ENCODE measurements around the gene CERS6.
A peak's percentile ranks its signal among the peaks of the same experiment; 100 is the strongest.
"Not testable (repeated sequence)": the region's sequence is repeated elsewhere in the genome, so short reads cannot be mapped to it uniquely, and the experiment has no call there.

Gene CERS6

DNA sequence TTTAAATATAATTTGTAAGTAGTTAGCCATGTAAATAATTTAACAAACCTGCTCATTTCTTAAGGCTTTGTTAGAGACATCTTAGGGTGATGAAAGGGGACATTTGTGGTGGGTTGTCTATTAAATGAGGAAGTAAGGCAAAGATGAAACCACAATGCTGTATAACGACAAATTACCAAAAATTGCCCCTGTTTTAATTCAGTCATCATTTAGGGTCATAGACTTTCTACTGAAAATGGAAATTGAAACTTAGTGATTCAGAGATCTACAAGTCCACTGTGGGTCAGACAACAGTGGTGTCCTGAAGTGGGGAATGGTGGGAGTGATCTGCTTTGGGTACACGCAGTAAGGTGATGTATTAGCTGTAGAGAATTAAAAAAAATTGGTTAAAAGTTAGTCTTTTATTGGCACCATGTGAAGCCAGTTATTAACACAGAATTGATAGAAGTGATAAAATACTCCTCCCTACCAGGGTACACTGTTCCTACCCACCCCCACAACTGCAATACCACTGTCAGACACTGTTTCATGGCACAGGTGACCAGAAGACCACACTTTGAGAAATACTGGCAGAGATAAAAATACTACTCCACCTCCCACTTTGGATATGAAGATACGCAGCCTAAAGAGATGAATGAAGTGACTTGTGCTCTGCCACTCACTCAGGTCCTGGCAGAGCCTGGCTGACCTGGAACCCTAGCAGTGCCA lies 13.4 kb downstream of the CERS6 start:
- DNase-seq: no peak

DNA sequence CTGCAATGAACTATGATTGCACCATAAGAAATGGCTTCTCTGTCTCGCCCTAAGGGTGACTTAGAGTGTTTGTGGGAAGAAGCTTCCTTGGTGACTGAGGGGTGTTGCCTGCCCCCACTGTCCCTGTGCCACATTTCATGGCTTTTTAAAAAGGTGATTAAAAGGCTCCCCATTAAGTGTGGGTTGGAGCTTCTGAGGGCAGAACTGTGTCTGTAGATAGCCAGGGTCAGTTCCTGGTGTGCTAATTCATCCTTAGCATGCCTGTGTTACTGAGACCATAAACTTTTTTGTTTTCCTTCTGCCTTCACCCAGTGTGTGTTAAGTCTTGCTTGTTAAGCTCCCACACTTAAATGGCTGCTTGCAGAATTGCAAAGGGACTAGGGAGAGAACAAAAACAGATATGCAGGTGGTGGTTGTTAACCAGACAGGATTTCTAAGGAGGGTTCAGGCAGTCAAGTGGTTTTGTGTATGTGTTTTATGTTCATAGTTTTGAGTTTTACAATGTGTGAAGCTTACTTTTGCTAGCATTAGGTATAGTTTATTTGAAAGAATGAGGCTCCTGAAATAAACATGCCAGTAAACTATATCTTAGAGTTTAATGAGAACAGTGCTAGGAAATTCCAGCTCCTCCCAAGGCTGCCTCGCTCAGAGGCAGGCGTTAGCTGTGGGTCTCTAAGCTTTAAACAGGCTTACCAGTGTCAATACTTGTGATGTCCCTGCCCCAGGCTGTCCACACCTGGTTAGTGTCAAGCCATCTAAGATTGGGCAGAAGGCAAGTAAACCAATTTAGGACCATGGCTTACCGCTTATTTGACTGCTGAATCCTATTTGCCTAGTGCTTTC lies 14.5 kb downstream of the CERS6 start:
- DNase-seq: no peak

GRCh38 chr2:168471163-168471475 lies 15.0 kb downstream of the CERS6 start:
- DNase-seq: no peak

GRCh38 chr2:168475636-168476035 lies 19.6 kb downstream of the CERS6 start:
- DNase-seq: no peak

DNA sequence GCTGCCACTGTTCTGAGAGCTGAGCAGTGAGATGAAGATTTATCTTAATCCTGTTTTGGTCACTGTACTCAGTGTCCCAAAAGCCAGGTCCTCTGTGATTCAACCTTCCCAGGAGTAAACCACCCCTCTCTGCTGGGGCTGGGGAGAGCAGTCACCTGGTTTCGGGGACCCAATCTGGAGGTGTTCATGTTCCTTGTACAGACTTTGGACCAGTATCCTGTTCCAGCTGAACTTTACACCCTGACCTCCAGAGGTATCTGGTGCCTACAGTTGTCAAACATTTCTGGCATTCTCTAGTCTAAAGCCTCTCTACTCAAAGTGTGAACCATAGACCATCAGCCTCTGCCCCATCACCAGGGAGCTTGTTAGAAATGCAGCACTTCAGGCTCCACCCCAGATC lies 22.1 kb downstream of the CERS6 start:
- no peak for DNase-seq

- DNase-seq: no peak
These were observed 24.3 kb downstream of the CERS6 start for GRCh38 chr2:168480356-168480755.

DNA sequence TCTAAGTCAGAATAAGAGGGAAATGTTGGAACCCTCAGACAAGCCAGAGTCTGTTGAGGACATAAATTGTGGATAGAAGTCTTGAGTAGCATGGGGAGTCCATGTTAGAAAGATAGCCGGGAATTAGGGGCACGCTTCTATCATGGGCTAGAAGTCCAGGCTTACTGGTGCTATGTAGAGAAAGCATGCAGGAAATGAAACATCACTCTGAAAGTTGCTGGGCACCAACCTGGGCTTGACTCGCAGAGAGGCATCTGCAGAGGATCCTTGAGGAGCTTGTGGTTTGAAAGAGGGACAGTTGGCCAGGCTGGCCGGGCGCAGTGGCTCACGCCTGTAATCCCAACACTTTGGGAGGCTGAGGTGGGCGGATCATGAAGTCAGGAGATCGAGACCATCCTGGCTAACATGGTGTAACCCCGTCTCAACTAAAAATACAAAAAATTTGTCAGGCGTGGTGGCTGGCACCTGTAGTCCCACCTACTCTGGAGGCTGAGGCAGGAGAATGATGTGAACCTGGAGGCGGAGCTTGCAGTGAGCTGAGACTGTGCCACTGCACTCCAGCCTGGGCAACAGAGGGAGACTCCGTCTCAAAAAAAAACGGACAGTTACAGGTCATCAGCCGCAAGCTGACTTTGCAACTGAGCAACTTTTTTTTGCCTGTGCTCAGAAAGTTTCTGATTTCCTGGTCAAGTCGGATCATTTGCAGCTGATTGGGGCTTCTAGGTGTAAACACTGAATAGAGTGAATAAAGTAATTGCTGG lies 24.9 kb downstream of the CERS6 start:
- no peak for DNase-seq

DNA sequence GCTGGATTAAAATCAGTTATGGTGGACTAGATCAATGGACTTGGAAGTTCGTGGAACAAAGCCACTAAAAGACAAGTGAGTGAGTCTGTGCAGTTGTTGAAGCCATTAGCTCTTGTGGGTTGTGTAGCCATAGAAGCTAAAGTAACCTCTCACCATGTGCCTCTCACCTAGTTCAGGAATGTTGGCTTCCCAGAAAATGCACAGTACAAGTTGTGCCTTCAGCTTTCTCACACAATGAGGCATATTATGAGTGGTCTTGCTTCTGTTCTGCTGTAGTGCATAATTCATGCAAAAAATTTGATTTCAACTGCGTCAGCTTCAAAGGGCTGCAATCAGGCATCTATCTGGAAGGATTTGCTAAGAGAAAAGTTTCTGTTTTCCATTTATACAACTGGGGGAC lies 26.2 kb downstream of the CERS6 start:
- no peak for DNase-seq

GRCh38 chr2:168482952-168483831 lies 27.1 kb downstream of the CERS6 start:
- DNase-seq: no peak

GRCh38 chr2:168486477-168486876 lies 30.4 kb downstream of the CERS6 start:
- no peak for DNase-seq

GRCh38 chr2:168490015-168490874 lies 34.2 kb downstream of the CERS6 start:
- DNase-seq: peak in 2 of 4 experiments; percentile 2 to 4

GRCh38 chr2:168490946-168491605 lies 35.0 kb downstream of the CERS6 start:
- DNase-seq: no peak

GRCh38 chr2:168491728-168492127 lies 35.7 kb downstream of the CERS6 start:
- not testable (repeated sequence) for DNase-seq

- DNase-seq: not testable (repeated sequence)
These were observed 37.1 kb downstream of the CERS6 start for GRCh38 chr2:168493219-168493618.

DNA sequence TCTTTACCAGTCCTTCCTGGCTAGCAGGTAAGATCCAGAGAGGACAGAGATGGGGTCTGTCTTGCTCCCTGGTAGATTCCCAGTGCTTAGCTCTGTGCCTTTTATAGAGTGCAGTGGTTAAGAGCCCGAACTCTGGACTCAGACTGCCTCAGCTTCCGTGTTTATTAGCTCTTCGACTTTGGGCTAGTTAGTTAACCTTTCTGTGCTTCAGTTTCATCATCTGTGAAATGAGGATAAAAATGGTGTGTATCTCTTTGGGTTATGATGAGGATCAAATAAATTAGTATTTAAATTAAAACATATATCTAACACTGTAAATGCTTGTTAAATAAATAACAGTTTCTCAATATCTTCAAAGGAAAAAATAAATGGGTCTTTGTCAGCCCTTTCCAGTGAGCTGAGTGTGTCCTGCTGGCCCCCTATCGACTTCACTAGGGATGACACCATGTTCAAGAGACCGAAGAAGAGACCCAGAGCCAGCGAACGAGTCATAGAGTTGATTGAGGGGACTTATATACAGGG lies 38.2 kb downstream of the CERS6 start:
- no peak for DNase-seq

DNA sequence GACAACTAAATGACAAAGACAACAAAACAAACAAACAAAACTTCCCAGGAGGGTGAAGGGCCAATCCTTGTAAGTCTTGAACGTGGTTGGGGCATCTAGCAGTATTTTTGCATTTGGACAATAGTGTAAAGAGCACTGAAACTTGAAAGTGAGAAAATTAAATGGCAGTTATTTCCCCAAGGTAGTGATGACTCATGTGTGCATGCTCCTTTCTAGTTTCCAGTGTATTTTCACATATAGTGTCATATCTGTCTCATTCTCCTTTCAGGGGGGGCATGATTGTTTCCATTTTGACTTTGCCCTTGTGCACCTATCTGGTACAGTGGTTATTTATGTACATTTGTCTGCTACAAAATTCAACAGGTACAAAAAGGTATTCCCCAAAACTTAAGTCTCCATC lies 39.5 kb downstream of the CERS6 start:
- no peak for DNase-seq

DNA sequence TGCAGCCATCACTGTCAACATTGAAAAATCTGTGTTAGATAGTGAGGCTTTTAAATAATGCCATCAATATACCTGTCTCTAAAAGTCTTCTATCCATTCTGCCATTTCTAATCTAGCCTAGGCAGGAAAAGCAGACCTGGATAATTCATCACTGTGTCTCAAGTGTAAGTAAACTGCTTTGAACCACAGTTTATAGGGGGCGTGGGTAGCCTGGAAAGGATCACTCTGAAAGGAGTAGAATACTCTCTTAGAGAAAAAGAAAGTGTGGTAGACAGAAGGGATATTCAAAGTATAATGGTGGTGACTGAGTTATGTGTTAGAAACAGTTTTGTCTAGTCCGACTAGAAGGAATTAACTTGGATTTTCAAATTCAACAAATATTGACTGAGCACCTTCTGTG lies 40.8 kb downstream of the CERS6 start:
- no peak for DNase-seq

DNA sequence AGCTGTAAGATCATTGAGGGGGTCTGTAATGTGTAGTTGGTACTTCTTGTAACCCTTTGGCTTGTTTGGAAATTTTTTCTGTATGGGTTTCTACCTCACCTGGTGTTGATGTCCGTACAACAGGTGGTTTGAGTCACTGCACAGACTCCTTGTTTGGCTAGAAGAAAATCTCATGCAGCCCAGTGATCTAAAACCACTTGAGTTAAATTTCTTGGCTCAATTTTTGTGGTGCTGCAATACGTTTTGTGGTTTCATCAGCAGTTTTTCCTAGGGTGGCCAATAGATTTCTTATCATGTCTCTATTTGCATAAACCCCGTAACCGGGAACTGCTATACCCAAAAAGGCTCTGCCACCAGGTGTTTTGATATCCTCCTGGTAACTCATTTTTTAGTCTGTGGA lies 43.4 kb downstream of the CERS6 start:
- DNase-seq: no peak

- DNase-seq: no peak
These were observed 44.4 kb downstream of the CERS6 start for GRCh38 chr2:168500516-168500915.

GRCh38 chr2:168501466-168502065 lies 45.5 kb downstream of the CERS6 start:
- DNase-seq: no peak

Data from activated naive CD4-positive, alpha-beta T cell (primary cell).